ENCODE measurements around the gene CYTIP.
A peak's percentile ranks its signal among the peaks of the same experiment; 100 is the strongest.

The CYTIP gene

DNA sequence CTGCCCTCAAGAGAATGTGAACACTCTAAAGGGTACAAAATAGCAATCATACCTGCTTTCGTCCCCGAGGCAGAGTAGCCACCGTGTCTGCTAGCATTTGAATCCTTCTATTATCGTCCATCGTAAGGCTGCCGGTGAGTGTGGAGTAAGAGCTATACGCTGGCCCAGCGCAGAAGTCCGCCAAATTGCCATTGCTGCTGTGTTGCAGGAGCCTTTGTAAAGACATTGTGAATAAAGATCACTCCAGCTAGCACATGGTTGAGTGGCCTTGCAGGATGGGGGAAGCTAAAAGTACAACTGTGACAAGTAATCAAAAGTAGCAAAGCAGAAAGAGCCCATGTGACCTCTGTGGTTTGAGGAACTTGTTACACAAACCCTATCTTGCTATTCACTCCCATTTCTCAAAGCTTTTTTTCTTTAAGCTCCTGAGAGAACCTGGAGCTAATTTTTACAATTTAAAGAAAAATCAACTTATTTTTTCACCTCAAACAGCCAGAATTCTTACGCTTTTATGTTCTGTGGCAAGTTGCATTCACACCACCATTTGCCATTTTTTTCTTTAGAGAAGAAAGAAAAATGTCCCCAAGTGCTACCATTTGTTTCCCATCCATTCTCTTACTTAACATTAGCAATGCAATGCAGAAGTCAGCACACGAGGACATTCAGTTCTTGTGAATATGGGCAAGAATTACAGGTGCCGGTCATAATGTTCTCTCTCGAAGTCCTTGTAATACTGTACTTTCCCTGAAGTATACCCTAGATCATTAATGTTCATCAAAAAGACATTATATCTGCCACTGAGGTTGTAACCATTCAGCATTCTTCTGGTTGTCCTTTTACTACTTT lies at the start of gene CYTIP:
Gene CYTIP (minus strand): TSS at position 295 of the 846 bp plus-strand sequence. CDS start 69 bp downstream, at position 226.
- DNase-seq (ENCODE audit: low read depth), result no peak

DNA sequence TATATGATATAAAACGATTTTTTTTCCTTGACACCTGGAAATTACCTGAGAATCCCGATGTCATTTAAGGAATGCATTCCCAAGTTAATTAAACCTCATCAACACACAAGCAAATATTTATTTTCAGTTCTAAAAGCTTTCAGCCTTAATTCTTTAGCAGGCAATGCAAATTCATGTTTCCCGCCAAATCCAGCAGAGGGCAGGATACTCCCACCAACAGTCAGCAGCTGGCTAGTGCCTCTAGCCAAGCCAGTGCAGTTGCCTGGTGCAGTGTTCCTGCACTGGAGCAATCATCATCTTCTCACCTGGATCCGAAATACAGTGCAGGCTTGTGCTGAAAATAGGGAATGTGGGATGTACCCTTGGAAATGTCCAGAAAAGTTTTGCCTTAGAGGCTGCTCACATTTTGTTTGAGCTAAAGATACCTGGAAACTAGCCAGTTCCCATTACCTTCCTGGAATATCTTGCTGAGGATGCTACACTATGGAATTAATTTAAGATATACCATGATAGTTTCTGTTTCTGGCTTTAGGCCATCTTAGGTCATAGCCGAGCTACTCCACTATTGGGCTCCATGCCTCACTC lies 48.4 kb upstream of the CYTIP start:
- DNase-seq (ENCODE audit: low read depth), result peak; percentile 54

DNA sequence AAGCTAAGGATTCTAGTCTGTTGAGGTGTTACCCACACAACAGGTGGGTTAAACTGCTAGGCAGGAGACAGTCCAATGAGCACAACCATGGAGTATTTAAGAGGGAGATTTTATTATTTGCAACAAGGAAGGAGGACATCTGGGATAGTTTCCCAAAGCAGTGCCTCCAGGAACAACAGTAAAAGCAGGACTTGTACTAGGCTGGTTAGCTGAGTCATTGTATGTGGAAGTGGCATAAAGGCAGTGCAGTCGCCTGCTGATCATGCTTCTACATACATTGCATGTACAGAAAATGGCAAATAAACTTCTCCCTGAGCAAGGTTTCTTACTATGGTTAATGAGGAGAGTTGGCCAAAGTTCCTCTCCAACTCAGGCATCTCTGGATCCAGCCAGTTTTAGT lies 46.1 kb upstream of the CYTIP start:
- DNase-seq (ENCODE audit: low read depth), result no peak

DNA sequence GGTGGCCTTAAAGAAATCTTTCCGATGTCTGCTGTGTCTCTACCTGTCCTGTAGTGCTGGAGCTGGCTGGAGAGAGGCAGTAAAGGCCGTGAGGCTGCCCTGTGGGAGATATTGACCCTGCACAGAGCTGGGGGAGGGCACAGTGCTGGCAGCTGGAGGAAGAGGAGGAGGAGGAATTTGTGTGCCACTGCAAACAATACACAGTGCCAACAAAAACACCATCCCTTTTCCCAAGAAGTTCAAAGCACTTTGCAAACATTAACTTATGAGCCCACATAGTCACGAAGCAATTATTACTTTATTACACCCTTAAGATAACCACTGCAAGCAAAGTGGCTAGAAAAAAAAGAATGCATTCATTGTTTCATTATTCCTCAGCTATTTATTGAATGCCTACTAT lies 45.0 kb upstream of the CYTIP start:
- no peak for DNase-seq (ENCODE audit: low read depth)

DNA sequence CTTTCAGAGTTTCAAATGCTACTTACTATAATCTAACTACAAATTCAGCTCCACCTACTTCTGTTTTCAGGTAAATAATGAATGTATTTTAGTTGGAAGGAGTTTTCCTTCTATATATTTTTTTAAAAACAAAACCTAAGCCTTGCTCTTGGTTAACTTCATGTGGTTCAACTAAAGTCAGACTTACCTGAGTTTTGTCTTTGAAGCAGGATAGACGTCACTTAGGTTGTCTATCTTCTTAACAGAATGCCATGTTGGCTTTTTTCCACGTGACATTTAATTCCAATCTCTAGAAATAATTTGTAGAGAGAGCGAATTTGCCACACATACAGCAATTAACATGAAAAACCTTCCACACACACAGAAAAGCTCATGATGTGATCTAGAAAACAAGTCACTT lies 43.9 kb upstream of the CYTIP start:
- no peak for DNase-seq (ENCODE audit: low read depth)

DNA sequence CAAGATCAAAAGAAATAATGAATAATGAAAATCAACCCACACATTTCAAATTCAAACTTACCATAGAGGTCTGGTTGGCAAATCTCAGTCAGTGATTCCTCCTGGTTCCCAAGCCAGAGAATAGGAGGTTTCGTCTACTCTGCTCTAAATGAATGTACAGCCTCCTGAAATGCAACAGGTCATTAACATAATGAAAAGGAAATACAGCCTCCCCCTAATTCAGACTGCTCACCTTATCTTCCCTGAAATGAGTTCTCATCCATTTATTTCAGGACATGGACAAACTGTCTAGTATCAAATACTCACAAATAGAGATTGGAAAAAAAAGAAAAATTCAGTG lies 43.4 kb upstream of the CYTIP start:
- no peak for DNase-seq (ENCODE audit: low read depth)

DNA sequence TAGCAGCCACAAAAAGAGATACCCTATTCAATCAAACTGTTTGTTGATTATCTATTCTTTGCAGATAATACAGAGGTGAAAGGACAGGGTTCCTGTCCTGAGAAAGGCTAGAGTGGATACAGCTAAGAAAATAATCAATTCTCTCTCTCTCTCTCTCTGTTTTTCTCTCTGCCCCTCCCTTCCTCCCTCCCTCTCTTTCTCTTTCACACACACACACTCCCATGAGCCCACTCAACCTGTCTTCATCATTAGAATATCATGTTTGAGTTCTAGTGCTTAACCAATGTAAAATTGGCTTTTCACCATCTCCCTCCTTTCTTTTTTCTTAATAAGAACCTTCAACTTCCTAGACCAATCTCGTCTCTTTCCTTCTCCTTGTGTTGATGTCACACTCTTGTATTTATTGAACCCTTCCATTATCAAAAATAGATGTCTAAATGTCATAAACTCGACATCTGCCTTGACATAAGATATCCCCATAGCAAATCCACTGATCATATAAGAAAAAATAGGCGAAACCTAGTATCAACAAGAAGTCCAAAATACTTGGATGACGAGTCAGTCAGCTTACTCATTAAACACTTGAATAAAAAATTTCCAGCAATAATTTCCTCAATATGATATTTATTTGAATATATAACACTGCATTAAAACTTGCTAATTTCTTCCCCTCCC lies 42.8 kb upstream of the CYTIP start:
- no peak for DNase-seq (ENCODE audit: low read depth)

DNA sequence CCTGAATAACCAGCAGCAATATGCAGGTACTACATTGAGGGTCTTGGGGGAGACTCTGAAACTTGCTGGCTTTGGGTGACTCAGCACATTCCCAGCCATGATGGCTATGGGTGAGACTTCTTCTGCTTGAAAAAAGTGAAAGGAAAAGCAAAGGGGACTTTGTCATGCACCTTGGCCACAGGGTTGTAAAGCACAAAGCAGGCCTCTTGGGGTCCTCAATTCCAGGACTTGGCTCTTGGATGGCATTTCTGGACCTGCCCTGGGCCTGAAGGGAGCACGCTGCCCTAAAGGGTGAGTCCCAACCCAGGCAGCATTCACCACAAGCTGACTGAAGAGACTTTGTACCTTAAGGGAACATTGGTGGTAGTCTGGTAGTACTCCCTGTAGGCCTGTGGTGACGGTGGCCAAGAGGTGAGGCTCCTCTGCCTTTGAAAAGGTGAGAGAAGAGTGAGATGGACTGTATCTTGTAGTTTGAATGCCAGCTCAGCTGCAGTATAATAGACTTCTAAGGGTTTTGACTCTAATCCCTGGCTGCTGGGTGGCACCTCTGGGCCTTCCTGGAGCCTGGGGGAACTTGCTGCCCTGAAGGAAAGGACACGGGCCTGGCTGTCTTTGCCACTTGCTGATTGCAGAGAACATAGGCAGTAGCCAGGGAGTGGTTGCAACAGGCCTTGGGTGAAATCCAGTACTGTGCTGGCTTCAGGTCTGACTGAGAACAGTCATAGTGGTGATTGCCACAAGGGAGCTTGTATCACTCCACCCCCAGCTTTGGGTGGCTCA lies 36.5 kb upstream of the CYTIP start:
- DNase-seq (ENCODE audit: low read depth), result peak; percentile 29

DNA sequence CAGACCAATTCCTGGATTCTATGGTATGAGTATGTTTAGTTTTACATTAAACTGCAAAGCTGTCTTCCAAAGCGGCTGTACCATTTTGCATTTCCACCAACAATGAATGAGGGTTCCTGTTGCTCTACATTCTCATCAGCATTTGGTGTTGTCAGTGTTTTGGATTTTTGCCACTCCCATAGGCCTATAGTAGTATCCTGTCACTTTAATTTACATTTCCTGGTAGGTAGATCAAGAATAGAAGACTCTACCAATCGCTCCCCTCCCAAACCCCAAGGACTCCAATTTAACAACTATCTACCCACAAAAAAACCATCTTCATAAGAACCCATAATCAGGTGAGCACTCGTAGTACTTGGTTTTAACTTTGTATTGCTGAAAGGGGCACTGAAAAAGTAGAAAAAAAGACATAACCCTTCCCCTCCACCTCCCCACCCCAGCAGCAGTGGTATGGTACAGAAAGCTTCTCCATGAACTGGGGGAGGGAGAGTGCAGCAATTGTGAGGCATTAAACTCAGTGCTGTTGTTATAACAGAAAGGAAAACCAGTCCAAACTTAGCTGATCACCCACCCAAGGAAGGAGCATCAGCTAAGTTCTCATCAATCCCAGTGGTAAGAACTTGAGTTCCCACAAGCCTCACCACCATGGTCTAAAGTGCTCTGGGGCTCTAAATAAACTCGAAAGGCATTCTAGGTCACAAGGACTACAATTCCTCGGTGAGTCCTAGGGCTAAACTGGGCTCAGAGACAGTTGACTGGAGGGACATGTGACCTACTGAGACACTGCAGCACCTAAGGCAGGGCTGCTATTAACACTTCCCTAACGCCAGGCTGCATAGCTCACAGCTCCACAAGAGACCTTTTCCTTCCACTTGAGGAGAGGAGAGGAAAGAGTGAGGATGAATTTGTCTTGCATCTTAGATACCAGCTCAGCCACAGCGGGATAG lies 35.5 kb upstream of the CYTIP start:
- DNase-seq (ENCODE audit: low read depth), result no peak

DNA sequence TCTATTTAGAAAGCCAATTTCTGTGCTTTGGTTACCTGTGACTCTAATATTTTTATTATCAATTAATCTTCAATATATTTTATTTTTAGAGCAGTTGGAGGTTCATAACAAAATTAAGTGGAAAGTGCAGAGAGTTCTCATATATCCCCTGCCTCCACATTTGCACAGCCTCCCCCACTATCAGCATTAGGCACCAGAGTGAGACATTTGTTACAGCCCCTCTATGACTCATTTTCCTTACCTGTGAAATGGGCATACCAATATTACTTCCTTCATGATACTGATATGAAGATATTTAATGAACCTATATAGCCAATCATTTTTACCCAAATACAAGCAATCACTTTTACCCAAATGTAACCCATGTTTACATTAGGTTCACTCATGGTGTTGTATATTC lies 34.0 kb upstream of the CYTIP start:
- no peak for DNase-seq (ENCODE audit: low read depth)

DNA sequence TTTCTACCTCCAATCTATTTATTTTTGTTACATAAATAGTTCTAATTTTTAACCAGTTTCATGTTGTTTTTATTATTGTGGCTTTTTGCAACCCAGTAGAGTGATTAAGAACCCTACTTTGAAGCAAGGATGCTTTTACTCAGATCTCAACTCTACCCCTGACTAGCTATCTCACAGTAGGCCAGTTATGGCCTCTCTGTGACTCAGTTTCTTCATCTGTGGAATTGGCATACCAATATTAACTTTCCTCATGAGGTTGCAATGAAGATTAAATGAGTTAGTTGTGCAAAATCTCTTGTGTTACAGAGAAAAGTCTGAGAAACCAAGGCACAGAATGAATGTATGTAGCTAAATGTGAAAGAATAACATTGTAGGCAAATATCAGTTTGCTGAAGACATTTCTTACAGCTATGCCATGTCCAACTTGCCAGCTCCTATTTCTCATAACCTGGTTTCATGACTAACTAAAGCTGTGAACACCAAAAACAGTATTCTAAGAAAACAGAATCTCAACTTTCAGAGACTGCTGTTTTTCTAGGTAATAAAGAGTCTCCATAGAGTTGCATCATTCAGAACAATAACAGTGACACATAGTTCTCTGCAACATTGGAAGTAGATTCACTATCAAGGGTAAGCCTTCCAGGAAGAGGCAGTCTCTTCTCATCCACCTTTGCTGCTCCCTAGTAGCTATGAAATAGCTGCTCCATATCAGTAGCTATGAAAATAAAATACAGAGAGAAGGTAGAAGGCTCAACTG lies 33.2 kb upstream of the CYTIP start:
- DNase-seq (ENCODE audit: low read depth), result no peak

DNA sequence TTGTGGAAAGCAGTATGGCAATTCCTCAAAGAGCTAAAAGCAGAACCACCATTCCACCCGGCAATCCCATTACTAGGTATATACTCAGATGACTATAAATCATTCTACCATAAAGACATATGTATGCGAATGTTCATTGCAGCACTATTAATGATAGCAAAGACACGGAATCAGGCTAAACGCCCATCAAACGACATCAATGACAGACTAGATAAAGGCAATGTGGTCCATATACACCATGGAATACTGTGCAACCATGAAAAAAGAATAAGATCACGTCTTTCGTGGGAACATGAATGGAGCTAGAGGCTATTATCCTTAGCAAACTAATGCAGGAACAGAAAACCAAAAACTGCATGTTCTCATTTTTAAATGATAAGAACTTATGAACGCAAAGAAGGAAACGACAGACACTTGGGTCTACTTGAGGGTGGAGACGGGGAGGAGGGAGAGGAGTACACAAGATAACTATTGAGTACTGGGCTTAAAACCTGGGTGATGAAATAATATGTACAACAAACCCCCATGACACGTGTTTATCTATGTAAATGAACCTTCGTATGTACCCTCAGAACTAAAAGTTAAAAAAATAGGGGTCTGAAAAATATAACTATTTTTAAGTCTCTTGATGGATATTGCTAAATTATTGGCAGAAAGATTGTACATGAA lies 32.0 kb upstream of the CYTIP start:
- no peak for DNase-seq (ENCODE audit: low read depth)

DNA sequence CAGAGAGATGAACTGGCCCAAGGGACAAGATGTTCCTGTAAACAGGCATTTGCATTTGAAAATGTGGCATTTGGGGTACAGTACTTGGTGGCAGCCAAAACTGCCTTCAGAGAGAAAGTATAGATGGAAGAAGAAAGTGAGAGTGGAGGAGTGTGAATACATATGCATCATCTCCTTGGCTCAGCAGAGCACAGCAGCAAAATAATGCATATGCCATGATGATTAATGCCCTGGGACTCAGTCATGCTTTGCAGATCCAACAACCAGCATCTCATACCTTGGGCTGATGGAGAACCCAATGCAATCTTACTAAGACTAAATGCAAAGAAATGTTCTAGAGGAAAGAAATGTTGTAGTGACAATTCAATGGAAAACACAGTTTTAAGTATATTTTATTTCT lies 29.7 kb upstream of the CYTIP start:
- DNase-seq (ENCODE audit: low read depth), result no peak

DNA sequence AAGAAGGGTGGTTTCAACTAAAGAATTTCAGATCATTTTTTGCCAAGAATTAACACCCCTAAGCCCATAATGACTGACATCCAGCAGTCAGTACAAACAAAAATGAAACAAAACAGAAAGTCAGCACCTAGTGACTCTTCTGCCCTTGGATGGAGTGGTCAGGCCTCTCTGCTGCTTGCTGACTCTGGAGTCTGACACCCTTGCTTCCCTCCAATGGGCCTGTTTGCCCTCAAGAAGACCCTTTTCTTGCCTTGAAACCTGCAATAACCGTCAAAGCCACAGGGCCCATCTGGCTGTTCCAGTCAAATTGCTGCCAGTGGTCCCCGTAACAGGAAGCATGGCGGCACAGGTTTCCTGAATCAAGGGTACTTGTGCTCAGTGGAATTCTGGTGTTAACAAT lies 27.2 kb upstream of the CYTIP start:
- DNase-seq (ENCODE audit: low read depth), result no peak

DNA sequence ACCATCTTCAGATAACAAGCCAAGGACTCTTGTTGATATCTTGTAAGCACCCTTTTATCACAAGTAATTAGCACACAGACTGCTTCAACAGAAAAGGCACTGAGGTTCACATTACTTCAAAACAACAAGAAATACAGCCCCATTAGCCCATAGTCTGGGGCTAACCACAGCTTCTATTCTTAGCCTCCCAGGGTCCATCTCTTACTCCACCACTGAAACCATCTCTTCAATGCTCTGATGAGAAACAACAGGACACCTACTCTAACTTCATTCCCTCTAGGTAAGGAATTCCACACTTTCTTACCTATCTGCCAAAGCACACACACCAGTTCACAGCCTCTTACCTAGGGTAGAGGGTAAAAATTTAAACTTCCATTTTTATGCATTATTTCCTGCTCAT lies 26.4 kb upstream of the CYTIP start:
- no peak for DNase-seq (ENCODE audit: low read depth)

DNA sequence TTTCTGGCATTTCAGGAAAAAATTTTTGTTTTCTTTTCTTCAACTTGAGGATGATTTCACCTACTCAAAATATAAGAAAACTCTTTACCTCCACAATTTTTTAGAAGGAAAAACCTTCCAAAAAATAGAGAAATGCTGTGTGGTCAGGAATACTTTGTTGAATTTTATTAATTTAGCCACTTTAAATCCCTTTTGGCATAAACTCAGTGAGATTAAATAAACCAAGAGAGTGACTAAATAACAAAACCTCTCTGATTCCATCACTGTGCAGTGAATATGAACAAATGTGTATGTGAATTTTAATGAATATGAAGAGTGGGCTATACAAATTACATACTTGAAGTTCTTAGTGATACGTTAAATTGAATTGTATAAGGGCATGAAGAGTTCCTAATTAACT lies 25.8 kb upstream of the CYTIP start:
- no peak for DNase-seq (ENCODE audit: low read depth)

DNA sequence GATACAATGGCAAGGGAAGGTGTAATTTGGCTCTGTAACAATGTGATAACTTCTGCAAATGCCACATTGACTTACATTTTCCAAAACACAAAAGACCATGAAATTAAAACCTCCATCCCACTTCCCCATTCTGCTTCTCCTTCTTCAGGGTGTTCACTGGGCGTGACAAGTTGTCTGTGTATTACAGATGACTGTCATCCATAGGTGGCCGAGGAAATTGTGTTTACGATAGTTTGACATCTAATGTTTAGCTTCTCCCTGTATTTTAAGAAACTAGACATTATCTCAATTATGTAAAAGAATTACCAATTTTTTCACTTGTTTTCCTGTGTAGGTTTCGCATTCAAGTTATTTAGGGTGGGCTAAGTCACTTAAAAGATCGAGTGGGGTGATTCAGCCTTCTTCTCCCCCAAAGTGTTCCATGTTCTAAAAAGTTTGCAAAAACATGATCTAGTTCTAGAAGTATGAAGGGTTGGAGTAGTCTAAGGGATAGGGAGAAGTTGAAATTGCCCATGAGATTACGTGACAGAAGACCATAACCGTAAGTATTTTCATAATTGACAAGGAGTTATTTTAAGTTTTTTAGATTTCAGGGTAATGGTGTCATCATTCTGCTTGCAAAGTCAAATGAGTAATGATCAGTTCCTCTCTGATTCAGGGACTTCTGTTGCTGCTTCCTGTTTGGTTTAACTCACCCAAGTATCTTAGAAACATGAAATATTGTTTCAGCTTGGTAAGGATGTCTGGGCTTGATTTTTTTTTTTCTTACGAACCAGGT lies 25.2 kb upstream of the CYTIP start:
- peak; percentile 8 for DNase-seq (ENCODE audit: low read depth)

DNA sequence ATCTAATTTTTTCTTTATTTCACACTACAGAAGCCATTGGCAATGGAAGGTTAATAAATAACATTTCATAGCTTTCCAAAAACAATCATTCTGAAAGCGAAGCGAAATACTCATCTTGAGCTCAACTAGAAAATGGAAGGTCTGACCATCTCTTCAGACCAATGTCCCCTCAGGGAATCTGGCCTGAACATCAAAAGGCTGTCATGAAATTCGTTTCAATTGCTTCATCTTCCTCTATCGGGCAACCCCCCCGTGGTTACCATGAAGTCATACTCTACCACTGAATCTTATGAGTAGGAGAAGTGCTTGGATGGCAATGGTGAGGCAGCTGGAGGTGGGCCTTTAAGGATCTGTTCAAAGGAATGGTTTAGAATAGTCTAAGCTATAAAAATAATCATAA lies 22.9 kb upstream of the CYTIP start:
- no peak for DNase-seq (ENCODE audit: low read depth)

DNA sequence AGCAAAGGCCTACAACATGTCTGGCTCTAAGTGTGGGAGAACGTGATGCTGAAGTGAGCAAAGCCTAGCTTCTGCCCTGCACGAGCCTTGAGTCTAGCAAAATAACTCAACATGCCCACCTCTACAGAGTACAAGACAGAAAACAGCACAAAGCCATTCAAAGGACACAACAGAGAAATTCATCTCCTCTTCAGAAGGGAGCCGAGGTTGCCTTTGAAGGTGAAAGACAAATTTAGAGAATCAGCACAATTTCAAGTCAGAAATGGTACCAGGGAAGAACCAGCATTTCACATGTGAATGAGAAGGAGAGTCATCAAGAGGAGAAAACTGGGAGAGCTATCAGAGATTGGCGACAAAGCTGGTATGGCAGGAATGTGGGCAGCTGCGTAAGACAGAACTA lies 21.7 kb upstream of the CYTIP start:
- no peak for DNase-seq (ENCODE audit: low read depth)
